Measurements from ENCODE around the gene WFIKKN1.

DNA sequence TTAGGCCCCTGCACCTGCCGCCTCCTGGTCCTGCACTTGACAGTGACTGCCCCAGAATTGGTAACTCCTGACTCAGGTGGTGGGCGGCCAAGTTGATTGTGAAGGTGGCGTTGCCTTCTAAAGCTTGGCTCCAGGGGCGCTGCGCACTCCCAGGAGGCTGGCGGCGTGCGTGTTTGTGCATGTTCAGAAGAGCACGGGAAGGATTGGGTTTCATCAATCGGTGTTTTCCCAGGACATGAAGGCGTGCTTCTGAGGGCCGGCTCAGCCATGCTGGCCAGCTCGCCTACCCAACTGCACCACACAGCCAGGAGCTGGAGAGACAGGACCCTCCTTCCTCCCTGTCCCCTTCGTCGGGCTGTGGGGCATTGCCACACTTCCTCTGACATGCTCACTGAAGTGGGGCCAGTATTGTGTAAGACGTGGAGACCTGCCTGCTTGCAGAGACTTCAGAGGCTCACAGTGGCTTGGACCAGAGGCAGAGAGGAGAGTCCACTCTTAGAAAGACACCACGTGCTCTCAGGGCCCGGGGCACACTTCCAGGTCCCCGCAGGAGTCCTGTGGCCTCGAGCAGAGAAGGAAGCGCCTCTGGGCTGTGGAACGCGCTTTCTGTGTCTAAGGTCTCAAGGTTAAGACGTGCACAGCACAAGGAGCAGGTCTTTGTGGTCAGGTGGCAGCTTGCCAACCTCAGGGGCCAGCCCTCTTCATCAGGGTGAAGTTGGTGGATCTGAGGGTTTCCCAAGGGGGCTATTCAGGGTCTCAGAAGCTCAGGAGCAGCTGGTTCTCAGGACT, 38.1 kb upstream of the WFIKKN1 start:
- no peak for TF ChIP-seq POLR2A (IDR thresholded peaks at IDR 0.05)
- TF ChIP-seq, protein P1, sequence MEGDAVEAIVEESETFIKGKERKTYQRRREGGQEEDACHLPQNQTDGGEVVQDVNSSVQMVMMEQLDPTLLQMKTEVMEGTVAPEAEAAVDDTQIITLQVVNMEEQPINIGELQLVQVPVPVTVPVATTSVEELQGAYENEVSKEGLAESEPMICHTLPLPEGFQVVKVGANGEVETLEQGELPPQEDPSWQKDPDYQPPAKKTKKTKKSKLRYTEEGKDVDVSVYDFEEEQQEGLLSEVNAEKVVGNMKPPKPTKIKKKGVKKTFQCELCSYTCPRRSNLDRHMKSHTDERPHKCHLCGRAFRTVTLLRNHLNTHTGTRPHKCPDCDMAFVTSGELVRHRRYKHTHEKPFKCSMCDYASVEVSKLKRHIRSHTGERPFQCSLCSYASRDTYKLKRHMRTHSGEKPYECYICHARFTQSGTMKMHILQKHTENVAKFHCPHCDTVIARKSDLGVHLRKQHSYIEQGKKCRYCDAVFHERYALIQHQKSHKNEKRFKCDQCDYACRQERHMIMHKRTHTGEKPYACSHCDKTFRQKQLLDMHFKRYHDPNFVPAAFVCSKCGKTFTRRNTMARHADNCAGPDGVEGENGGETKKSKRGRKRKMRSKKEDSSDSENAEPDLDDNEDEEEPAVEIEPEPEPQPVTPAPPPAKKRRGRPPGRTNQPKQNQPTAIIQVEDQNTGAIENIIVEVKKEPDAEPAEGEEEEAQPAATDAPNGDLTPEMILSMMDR (IDR thresholded peaks at IDR 0.05): no peak
